GM18526 (cell line): ENCODE results near the gene SLC25A52.

Experiments used
- POLR2A ChIP-seq: IDR thresholded peaks from 3 replicates; pipeline ENCODE4 v1.6.1; 2011; ENCODE audit not compliant: insufficient read length; ENCODE audit errors: extremely low read depth

SLC25A52 gene, protein sequence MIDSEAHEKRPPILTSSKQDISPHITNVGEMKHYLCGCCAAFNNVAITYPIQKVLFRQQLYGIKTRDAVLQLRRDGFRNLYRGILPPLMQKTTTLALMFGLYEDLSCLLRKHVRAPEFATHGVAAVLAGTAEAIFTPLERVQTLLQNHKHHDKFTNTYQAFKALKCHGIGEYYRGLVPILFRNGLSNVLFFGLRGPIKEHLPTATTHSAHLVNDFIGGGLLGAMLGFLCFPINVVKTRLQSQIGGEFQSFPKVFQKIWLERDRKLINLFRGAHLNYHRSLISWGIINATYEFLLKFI

DNA sequence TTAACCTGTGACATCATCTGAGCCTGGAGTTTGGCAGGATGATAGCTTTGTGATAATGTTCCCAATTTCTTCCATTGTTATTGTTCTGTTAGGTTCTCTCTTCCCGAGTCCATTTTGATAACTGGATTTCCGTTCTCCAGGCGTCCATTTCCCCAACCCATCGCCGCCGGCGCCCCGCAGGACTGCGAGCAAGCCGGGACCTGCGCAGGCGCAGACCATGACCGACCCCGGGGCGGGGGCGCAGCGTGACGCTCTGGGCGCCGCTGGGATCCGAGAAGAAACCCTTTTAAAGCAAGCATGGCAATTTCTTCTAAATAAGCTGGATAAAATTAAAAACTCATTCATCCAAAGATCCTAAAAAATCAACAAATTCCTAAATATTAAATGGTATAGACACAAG is at the start of gene SLC25A52:
SLC25A52 (minus strand) TSS at position 186 of the 400 bp plus-strand sequence. CDS start 219 bp downstream, outside the sequence.
- no peak for TF ChIP-seq POLR2A

DNA sequence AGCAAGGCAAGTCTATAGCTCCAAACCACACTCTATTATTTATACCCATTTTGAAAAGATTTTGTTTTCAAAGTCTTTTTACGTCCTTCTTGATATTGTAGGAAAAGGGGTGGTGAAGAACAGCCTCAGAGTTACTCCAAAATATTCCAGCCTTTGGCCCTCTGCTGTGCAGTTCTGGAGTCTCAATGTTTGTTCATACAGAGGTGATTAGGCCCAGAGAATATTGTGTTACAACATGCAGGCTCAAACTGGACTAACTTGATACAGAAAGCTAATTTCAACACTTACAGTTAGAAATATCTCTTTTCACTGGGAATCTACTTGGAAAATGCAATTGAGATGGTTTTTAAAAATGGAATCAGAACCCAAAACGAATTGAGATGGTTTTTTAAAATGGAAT is 40.4 kb upstream of the SLC25A52 start:
- no peak for TF ChIP-seq POLR2A

DNA sequence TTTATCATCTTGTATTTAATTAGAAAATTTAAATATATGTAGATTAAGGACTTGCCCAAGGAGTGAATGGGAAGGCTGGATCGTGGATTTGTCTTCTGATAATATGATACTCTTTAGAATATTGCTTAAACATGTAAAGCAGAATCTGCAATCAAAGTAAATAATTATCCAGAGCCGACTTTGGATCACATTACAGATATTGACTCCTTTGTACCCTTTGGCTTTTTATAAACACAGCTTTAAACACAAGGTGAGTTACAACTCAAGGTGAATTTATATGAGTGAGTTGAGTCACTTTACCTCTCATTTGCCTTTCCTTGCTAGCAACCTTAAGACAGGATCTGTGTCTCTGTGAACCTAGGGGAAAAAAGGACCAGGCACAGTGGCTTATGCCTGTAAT is 37.7 kb upstream of the SLC25A52 start:
- no peak for TF ChIP-seq POLR2A

DNA sequence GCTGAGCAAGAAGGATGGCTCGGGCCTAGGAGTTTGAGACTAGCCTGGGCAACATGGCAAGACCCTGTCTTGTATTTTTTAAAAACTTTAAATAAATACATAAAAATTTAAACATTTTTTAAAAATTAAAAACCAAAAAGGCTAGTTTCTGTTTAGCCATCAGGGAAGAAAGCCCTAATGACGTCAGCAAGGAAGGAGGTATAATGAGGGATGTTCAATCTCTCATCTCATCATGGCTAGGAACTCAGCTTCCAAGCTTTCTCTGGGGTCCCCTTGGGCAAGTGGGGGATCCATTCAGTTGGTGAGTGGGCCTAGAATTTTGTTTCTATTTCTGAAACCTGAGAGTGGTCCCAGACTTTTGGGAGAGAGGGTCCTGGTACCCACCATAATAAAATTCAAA is 35.1 kb upstream of the SLC25A52 start:
- TF ChIP-seq POLR2A: no peak

DNA sequence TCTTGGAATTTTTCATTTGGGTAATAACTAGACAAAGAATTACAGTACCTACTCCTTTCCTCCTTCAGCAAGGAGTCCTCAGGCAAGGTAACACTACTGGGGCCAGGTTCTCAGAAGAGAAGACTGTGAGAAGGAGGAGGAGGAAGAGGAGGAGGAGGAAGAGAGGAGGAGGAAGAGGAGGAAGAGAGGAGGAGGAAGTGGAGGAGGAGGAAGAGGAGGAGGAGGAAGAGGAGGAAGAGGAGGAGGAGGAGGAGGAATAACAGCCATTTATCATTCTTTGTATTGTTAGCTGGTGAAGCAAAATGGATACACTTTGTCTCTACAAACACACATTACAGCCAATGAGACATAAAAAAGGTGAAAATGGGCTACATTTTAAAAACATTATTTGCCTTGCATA is 32.9 kb upstream of the SLC25A52 start:
- no peak for TF ChIP-seq POLR2A

DNA sequence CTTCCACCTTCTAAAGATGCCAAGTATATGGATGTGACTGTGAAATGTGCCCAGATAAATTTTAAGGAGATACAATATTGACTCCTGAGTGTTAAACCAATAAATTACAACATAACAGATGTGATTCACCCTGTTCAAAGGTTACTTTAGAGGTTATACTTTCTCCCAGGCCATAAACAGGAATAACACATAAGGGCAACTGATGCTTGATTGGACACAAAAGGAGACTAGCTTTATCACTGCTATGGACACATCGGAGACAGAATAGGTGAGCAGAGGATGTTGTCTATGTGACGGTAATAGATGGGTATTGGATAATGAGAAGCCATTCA is 31.9 kb upstream of the SLC25A52 start:
- no peak for TF ChIP-seq POLR2A

DNA sequence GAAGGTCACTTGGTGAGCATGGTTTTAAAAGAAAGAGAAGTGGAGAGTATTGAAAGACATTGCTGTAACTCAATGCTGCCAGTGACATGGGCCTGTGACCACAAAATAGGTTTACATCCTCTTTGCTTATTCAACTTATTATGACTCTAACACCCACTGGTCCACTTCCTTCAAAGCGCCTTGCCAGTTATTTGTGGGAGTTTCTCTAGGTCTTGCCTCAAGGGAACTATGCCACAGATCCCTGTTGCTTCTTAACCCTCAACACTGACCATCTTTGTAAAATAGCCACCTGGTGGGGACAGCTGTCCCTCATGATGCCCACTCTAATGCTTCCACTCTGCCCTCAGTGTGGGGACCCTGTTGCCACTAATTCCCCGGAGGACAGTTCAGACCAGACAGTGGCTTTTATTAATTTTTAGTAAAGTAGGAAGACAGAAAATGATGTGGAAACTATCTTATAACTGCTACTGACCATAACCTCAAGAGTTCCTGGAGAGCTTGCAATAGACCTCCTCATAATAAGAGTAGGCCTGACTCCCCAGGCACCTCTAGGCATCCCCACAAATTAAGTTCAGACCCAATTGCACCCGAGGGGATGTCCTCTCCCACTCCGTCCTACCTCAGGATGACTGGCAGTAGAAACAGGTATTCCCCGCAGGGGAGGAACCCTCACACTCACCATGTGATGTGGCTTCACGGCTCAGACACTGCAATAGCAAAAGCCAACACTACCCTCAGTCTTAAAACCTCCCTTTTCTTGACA is 31.3 kb upstream of the SLC25A52 start:
- TF ChIP-seq POLR2A: no peak

DNA sequence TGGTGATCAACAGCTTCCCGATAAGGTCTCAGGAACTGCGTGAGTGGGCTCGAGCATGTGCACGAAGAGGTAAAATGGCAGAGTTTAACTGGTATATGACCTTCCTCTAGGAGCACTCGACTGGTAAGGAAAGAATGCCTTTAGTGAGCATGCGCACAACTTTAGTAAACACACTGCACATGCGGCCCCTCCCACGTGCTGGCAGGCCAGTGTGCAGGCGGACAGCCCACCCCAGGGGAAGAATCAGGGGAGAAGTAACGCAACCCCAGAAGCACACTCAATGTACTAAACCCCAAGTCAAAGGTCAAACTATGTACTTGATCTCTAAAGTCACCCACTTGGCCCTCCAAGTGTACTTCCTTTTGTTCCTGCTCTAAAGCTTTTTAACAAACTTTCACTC is 28.7 kb upstream of the SLC25A52 start:
- TF ChIP-seq POLR2A: no peak

DNA sequence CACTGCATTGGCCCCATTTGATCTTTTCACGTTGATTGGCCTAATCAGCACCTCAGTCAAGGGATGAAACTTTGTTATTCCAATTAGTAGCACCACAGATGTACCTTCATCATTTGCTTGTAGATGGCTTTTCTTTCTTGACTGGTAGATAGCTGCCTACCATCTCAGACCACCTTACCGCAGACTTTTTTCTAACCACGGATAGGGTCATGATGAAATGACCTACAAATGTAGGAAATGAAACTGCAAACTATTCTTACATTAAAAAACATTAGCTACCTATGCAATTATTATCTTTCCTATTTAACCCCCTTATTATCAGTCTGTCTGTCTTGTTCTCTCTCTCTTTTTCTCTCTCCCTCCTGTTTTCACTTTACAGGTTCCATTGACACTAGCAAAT is 22.4 kb upstream of the SLC25A52 start:
- TF ChIP-seq POLR2A: no peak

DNA sequence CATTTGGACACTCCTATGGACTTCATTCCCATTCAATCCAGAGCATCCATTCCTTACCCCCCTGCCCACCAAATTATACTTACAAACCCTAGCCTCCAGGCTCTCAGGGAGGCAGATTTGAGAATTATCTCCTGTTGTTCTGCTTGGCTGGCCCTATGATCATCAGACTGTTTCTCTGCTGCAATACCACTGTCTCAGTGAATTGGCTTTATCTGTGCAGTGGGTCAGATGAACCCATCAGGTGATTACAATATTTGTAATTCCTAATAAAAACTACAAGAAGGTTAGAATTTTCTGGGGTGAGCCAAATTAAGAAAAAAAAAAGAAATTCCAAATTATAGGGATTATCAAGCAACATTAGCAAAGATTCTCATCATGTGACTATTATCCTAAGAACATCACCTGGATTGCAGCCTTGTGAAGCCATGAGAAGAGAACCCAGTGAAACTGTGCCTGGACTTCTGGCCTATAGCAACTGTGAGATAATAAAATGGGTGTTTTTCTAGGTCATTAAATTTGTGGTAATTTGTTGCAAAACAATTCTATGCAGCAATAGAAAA is 17.8 kb upstream of the SLC25A52 start:
- no peak for TF ChIP-seq POLR2A

DNA sequence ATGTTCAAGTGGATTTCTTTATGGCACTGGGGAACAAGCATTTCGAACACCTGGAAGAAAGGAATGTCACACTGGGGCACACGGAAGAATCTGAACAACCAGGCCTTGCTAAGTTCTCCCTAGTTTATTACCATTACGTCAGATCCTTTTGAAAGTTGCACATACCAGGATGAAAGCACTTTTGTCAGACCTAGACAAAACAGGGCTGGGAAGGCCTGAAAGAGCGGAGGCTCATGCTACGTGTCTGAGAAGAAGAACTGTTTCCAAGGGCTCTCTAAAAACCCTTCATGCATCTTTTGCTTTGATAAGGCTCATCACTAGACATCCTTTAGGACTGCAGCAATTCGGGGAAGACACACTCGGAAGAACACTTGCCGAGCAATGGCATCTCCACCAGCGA is 15.4 kb upstream of the SLC25A52 start:
- TF ChIP-seq POLR2A: no peak

DNA sequence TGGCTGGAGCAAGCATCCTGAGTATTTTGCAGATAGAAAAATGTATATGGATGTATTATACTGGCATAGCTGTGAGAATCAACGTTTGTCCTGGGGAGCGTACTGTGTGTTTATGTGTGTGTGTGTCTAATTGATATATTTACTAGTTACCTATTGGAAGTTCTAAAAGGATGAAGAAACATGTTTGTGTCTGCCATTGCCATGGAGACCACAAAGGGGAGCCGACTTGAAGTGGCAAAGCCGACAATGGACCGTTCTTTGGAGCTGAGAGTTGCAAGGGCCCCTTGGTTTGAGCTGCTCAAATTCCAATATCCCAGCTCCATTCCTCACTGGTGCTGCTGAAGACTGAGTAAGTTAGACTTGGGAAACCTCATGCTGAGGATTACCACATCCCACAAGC is 14.3 kb upstream of the SLC25A52 start:
- no peak for TF ChIP-seq POLR2A

DNA sequence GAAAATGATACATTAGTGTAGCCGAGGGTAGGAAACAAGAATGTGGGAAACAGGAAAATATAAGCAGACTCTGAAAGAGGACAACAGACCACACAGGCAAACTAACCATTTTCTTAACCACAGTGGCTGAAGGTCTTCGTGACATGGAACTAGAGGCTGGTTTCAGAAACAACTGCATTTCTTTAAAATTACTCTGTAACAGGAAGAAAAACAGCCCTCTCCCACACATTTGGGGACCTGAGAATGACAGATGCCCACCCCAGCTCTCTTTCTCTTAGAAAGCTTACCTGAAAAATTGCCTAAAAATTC is 13.8 kb upstream of the SLC25A52 start:
- TF ChIP-seq POLR2A: no peak

DNA sequence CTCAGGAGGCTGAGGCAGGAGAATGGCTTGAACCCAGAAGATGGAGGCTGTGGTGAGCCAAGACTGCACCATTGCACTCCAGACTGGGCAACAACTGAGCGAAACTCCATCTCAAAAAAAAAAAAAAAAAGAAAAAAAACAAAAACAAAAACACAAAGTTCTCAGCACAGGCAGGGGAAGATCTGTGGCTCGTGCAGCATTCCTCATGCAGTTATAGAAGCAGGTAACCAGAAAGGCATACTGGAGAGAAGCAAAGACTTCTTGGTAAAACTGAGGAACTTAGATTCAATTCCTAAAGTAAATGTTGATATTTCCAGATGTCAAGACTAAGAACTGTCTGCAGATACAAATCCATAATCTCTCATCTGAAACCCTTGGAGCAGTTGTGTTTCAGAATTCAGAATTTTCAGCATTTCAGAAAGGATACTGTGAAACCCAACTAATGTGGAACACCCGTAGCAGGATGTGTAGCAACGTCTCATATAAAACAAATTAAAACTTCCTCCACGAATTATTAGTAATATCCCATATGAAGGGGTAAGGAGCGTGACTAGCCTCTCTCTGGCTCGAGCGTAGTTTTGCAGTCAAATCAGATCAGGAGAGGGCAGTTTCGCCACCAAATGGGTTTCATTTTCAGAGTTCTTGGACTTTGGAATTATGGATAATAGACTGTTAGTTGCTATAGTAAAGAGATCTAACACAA is 13.2 kb upstream of the SLC25A52 start:
- no peak for TF ChIP-seq POLR2A

DNA sequence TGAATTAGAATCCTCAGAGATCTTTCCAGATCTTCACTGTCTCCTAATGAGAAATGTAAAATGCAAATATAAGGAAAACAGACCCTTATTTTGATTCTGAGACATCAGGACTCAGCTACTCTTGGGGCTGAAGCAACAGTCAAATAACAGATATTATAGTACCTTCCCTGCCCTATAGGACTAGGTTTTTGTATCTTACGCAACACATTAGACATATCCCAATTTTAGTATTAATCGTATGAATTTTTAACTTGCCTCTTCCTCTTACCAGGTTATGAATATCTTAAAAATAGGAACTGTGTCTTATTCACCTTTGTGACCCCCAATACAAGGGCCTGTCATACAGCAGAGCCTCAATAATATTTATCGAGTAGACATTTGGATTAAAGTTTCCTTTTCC is 12.0 kb upstream of the SLC25A52 start:
- no peak for TF ChIP-seq POLR2A

DNA sequence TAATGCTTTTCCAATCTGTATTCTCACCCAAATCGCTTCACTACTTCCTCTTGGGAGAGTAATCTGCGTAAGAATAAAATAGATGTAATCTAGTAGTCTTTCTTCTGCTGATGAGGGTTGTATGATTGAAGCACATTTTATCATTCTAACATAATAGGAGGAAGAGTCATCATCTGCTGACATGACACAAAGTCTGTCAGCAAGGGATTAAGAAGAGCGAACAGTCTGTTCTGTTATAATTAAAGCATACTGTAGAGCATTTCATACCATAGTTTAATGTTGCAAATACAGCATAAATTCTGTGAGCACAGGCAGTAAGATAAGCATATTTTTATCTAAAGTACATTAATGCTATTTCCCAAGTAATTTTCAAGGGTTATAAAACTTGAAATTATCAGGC is 10.4 kb downstream of the SLC25A52 start:
- no peak for TF ChIP-seq POLR2A
